HCEC 1CT (cell line): ENCODE measurements around the gene MIER1.
"Not testable (repeated sequence)": the region's sequence is repeated elsewhere in the genome, so short reads cannot be mapped to it uniquely, and the experiment has no call there.

Experiments used
- DNase-seq: peaks from one replicate; pipeline ENCODE4 v3.0.0-alpha.2; 2017

The MIER1 gene

DNA sequence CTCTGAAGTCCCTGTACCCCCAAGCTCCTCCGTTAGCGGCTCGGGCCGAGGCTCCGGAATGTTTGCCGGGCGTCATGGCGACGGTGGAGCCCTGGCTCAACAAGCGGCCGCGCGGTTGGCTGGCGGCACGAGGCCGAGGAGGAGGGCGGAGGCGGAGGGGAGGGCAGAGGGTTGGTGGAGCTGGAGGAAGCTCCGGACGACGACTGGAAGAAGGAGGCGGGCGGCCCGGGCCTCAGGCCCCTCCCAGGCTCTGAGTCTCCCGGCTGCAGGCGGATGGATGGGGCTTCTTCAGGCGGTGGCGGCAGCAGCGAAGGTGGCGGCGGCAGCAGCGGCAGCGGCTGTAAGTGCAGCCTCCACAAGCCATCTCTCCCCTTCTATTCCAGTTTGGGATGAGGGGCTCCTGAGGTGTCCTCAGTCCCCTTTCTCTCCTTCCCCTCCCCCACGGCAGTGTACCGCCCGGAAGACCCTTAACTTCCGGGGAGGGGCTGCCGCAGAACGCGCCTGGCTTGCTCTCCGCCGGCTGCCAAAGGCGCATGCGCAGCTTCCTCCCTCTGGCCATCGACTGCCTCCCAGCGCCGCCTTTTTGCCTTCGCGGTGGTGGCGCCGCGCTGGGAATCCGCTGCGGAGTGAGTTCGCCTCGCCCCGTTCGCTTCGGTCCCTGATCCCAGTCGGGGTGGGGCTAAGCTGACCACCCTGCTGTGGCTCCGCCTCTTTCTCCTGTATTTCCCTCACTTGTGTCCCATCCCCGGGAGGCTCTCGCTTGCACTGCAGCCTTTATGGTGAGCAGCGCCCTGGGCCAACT lies at the start of gene MIER1, which contains the start of gene DNAI4:
MIER1 (plus strand) TSS at position 235 of the 802 bp plus-strand sequence; CDS start at position 274, 39 bp downstream.
DNAI4 (minus strand) TSS at position 101 of the 802 bp plus-strand sequence; CDS start at position 76, 25 bp downstream.
- peak; percentile 99 for DNase-seq

DNA sequence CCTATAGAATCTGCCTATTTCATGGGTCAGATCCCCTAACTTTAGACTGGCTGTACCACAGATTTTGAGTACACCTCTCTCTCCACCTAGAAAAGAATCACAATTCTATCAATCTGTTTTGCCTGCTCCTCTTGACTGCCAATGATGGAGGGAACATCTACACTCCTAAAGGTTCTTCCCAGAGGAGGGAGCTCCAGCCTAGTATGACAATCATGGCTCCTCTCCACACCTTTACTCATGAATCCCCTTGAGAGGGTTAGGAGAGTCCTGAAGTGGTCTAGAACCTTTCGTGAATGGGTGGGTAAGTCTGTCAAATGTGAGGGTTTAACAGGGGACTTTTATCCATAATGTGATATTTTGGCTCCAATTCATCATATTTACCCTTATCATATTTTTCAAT lies 48.1 kb upstream of the MIER1 start:
- no peak for DNase-seq

DNA sequence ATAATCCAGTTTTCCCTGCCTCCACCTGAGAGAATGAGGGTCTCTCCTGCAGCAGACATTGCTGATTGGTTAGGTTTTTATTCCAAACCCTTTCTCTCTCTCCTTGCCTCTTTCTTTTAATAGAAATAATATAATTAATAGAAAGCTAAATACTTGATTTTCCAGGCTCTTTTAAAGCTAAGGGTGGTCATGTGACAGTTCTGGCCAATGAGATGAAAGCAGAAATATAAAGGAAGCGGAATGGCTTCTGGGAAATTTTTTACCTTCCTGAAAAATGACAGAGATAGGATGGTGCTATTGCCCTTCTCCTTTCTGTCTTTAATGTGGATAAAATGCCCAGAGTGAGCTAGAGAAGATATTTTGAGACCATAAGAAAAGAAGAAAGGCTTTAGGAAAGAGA lies 35.8 kb upstream of the MIER1 start:
- DNase-seq = no peak

DNA sequence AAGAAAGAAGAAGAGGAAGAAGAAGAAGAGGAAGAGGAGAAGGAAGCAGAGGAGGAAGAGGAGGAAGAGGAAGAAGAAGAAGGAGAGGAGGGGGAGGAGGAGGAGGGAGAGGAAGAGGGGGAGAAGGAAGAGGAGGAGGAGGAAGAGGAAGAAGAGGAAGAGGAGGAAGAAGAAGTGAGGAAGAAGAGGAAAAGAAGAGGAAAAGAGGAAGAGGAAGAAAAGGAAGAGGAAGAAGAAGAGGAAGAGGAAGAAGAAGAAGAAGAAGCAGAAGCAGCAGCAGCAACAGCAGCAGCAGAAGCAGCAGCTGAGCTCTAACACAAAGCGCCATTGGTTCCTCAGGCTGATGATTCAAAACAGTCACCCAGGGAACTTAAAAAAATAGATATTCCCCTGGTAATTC lies 34.2 kb upstream of the MIER1 start:
- DNase-seq = no peak

DNA sequence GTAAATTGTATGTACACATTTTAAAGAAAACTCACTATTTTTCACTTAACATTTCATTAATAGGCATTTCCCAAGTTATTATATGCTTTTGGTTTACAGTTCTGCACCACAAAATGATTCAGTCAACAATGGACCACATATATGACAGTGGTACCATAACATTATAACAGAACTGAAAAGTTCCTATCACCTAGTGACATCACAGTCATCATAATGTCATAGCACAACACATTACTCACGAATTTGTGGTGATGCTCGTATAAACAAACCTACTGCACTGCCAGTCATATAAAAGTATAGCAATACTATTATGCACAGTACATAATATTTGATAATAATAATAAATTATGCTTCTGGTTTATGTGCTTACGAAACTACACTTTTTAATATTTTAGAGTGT lies 31.1 kb upstream of the MIER1 start:
- DNase-seq = peak; percentile 7

DNA sequence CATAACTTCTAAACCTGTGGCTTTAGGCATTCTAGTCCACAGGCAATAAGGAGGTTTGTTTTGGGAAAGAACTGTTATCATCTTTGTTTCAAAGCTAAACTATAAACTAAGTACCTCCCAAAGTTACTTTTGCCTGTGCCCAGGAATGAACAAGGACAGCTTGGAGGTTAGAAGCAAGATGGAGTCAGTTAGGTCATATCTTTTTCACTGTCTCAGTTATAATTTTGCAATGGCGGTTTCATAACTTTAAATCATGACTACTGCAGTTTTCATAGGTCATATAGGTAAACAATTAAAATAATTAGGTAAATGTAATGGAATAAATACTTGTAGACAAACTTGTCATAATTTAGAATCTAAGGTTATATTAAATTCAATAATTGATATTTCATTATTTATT lies 9.6 kb upstream of the MIER1 start:
- DNase-seq = not testable (repeated sequence)

DNA sequence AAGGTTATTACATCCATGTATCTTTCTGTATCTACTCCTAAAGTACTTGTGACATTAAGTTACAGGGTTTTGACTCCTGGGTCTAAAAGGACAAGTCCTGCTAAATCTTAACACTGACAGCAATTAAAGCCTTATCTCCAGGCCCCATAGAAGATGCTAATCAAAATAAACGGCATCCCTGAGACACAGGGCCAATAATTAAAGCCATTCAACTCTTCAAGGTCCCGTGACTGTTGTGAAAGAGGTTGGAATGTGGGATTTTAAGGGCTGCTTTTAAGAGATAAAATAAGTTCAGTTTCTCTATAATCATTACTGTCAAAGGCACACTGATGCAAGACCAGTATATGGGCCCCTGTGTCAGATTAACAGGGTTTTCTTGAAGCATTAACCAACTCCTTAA lies 8.5 kb upstream of the MIER1 start:
- no peak for DNase-seq

DNA sequence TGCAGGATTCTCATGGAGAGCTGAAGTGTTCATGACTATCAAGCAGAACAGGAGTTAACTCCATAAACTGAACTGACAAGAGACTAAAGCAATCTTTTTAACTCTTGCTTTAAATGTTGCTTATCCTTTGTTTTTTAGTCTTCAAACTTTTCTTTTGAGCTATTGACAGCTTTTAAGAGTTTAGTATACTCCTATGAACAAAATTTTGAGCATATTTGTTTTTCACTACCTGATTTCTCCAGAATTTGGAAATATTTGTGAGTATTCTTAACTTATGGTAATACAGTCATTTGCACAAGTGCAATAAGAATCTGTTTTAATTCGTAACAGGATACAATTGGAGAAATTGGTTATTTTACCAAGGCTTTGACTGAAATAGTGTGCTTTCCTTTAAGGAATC lies 7.3 kb upstream of the MIER1 start:
- no peak for DNase-seq

DNA sequence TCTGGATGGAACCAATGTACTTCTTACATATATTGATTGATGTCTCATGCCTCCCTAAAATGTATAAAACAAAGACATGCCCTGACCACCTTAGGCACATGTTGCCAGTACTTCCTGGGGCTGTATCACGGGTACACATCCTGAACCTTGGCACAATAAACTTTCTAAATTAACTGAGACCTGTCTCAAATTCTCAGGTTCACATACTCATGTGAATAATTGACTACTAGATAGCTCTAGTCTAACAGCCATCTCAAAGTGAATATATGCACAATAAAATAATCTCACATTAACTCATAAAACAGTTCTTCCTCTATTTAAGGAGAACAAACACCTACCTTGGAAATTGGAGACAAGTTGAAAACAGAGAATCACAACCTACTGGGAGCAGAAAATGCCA lies 5.7 kb upstream of the MIER1 start:
- DNase-seq = no peak

DNA sequence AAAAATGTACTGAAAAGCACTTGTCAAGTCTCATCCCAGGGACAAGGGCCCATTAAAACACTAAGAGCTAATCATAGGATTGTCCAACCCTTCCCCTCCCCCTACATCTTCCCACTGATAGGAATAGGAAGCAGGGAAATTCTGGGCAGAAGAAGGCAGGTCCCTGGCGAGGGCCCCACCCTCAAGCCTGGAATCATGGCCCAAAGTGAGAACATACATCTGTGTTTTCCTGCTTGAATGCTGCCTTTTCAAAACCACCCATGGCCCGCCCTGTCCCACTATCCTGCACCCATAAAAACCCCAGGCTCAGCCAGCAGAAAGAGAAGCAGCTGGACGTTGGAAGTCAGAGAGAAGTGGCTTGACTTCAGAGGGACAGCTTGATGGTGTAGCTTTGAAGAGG lies 5.0 kb upstream of the MIER1 start:
- no peak for DNase-seq

DNA sequence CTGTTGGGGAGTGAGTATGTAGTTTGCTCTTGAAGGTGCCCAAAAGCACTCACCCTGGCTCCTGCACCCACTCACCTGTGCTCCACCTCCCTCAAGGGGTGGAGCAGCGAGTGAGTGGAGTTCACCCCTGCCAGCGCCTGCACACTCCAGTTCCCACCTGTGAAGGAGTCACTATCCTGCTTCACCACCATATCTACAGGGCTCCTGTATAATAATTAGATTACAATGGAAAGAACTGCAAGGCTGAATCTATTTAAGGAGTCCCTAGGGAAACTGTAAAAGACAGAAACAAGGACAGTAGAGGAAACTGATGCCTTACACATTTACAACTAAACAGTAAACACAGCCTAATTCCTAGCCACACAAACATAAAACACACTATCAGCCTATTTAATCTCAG lies 4.2 kb upstream of the MIER1 start:
- no peak for DNase-seq

DNA sequence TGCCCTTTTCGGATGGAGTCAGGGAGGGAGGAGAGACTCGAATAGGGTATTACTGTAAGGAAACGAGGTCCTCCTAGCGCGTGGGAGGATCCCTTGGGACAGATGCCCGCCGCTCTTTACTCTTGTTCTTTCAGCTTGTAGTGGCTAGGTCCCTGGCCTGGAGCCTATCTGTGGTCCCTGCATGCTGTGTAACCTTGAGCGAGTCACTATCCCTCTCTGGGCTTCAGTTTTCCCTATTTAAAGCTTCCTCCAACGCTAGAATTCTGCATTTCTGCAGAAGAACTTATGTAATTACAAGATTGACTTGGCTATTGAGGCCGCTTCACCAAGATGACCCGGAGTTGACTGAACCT lies 744 bp downstream of the MIER1 start:
- no peak for DNase-seq

DNA sequence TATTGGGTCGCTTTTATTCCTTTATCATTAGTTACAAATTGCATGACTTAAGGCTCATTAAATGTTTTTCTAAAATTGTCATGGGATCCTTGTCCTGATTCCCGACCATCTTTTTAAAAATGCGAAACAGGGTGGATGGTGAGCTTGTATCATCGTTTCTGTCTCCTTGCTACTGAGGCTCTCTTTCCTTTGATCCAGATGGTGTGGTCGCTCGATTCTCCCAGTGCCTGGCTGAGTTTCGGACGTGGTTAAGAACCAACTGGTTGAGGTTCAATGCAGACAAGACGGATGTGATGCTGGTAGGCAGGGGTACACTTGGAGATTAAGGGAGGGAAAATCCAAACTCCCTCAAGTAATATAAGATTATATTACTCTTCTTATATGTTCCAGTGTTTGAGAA lies 1.2 kb downstream of the MIER1 start:
- no peak for DNase-seq

DNA sequence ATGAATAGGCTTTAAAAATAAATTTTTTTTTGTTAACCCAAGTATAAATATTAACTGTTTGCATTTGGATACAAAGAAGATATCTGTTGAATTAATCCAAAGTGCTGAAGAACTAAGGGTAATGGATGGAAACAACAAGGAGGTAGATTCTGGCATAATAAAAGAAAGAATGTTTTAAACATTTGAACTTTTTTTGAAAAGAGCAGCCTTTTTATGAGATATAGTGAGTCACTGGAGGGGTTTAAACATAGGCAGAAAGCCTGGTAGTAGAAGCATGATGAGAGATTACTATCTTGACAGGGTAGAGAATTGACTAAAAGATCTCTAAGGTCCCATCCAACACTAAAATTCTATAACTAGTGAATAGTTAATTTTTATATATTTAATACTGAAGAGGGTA lies 2.7 kb downstream of the MIER1 start:
- no peak for DNase-seq

DNA sequence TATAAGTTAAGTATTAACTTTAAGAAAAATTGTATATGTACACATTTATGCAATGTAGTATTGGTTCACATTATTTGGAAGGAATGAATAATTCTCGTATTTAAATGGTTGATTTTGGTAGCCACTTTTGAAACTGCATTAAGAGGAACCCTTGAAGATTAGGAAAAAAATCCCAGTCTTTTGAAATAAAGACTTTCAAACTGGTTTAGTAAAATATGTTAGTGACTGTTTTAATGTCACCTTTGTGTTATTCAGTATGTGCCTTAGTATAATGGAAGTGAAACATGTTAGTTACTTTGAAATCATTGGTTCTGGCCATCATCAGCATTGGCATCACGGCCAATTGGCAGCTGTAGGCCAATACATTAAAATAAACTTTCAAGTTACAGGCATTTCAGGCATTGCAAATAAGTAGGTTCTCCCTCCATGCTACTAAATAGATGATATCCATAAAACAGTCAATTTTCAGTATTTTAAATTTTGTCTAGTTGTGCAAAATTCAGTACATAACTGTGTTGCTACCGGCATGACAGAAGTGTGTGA lies 4.4 kb downstream of the MIER1 start:
- DNase-seq = no peak

DNA sequence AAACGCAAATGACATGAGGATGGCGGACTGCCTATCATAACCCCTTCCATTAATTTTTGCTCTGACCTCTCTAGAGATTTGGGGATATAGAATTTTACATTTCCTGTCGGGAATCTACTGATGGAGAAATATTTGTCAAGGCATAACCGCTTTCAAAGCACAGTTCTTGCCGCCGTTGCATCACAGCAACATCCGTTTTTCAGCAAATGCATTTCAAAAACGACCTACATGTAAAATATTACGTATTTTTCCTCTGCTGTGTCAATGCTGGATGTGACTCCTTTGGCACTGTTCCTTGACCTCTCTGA lies 4.9 kb downstream of the MIER1 start:
- no peak for DNase-seq

DNA sequence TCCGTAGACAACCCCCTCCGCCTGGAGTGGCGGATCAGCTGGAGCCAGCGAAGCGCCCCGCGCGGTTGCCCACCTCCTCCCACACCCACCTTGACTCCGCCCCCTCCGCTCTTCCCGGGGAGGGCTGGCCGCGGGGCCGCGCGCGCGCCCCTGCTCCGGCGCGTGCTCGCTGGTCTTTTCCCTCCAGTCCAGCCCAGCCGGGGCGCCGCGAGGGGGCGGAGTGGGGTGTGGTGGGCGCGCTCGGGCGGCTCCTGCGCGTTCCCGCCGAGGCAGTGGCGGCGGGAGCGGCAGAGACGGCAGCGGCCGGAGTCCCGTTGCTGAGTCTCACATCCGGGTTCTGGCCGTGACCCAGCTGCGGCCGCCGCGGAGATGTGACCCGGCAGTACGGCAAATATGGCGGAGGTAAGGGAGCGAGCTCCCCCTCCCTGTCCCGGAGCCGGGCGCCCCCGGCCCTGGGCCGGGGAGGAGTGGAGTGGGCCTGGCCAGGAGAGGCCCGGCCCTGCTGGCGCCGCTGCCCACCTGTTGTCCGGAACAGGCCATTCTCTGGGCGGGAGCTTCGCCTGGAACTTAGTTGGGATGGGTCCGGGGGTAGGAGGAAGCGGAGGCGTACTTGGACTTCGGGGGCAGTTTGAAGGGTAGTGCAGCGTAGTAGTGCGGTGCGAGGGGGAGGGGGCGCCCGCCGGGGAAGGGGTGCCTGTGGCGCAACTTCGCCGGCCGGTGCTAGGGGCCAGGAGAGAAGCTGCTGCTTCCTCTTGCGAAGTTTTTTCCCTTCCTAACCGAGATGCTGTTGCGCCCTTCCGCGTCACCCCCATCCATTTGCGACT lies 5.4 kb downstream of the MIER1 start:
- peak; percentile 96 for DNase-seq

DNA sequence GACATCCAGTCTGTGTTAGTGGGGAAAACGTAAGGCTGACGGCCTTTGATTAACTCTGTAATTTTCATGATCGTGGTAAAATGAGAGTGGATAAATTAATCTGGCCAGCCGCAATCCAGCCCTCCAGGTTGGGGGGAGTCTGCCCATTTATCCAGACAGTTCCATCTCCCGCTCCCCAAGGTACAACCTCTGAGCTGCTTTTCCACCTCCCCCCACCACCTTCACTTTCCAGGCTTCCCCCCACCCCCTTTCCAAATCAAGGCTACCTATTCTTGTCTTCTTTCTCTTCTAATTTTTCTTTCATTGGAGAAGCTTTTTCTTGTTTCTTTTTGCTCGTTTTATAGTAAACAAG lies 6.0 kb downstream of the MIER1 start:
- no peak for DNase-seq

DNA sequence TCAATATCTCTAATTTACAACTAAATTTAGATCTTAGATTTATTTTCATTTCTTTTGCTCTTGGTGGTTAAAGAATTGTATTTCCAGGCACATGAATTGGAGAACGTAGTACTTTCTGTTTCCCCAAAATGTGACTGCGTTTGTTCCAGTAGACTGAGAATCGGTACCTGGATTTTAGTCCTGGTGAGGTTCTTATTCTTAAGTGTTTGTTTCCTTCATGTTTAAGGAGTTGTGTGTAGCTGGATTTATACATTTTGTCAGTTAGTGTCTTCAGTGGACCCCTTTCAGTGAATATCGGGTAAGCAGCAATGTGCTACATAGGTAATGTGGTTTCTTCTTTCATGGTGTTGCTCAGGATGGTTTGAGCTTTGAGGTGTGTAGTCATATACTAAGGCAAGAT lies 6.8 kb downstream of the MIER1 start:
- no peak for DNase-seq

DNA sequence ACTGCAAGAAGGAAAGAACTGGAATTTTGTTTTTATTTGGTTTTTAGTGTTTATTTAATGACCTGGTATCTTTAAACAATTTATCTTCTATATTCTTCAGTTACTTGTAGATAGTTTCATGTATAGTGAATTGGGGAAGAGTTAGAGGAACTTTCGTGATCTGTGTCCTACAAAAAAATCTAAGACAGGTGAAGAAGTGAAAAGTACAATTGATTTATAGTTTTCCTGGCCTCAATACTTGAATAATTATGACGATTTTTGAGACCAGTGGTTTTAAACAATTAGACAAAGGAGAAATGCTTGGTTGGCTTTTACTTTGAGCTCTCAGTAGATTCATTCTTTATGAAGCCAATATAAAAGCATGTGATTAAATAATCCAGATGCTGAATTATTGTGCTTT lies 7.5 kb downstream of the MIER1 start:
- DNase-seq = no peak

DNA sequence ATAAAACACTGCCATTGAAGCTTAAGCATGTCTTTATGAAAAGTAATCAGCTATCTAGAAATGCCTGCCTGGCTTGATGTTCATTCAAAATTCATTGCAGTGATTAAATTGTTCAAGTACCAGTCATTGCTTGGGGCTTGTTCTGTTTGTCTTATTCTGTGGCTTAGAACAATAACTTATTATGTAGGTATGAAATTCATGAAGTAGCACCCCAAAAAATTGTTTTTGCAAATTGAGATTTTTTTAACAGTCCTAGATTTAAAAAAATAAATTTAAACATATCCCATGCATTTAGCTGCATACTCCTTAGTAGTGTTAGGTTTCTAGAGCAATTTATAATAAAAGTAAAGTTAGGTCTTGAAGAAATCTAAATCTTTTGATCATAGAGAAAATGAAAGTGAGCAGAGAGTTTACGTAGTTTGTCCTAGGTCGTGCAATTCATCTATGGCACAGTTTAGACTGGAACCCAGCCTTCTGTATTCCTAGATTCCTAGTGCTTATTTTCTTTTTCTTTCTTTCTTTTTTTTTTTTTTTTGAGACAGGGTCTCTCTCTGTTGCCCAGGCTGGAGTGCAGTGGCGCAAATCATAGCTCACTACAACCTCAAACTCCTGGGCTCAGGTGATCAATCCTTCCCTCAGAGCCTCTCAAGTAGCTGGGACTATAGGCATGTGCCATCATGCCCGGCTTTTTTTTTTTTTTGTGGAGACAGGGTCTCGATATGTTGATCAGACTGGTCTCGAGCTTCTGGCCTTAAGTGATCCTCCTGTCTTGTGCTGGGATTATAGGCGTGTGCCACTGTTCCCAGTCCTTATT lies 9.3 kb downstream of the MIER1 start:
- no peak for DNase-seq

DNA sequence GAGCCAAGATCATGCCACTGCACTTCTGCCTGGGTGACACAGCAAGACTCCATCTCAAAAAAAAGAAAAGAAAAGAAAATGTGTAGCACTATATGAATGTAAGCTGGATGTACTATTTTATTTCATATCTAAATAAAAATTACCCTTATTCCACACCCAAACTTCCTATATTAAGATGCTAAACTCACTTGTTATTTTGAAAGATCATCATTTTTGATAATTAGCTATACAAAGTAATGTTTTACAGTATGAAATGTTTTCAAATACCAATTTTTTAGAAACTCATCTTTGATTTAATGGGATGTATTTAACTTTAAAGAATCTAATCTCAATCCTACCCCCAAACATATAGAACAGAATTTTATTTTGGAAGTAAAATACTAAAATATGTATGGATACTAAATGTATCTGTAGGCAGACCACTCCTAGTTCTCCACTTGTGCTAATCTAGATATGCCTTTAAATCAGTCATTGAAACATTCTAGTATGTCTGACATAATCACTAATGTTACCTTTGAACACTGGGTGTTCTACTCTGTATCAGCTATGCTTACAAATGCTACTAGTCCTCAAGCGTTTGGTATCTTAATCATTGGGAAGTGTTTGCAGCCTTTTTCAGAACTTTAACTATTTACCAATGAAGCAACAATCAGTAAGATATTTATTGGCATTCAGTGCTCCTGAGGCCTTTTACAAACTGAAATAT lies 12.9 kb downstream of the MIER1 start:
- no peak for DNase-seq

DNA sequence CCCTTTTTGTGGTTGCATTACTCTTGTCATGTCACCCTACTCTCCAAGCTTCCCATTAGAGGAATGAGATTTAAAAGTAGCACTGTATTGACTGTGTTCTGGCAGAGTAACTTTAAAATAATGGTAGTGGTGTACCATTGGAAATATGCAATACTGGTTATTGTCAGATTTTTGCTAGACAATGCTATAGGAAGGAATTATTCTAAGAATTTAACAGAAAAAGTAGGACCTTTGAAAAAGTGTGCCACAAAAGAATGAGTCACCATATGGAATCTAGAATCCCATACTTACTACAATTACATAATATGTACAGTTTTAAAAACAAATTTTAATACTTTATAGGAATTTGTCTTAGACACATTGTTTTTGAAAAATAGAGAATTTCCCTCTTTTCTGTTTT lies 13.8 kb downstream of the MIER1 start:
- peak; percentile 58 for DNase-seq
